Liver (tissue), 9 donors: ENCODE measurements around the gene B4GALNT3. TPM values are rescaled to one million over a fixed set of nuclear protein-coding genes. Genes with fewer than 3 reads are reported as not detected.
A peak's percentile ranks its signal among the peaks of the same experiment; 100 is the strongest.

Source experiments
- DNase-seq: peaks from one replicate; pipeline ENCODE4 v3.0.0-alpha.2; 2017; ENCODE audit warnings: low spot score
- H3K27ac ChIP-seq, 2 donors: one replicate each; pipeline ENCODE4 v1.7.0; 2013; ENCODE audit warnings: inconsistent platforms in 2 of 2, low read length in 2 of 2, control low read depth in 1 of 2, low read depth in 1 of 2, mild to moderate bottlenecking in 1 of 2
- H3K27me3 ChIP-seq, 4 donors: one replicate each; pipeline versions ENCODE4 v1.6.1 to v1.7.0; 2013; ENCODE audit warnings: low read length in 3 of 4, inconsistent platforms in 1 of 4, mild to moderate bottlenecking in 1 of 4, moderate library complexity in 1 of 4; ENCODE audit not compliant: control insufficient read depth in 4 of 4, insufficient read depth in 4 of 4
- H3K36me3 ChIP-seq, 4 donors: one replicate each; pipeline versions ENCODE4 v1.6.1 to v1.7.0; 2013; ENCODE audit warnings: low read length in 3 of 4, mild to moderate bottlenecking in 3 of 4, low read depth in 1 of 4, moderate library complexity in 1 of 4; ENCODE audit not compliant: control insufficient read depth in 4 of 4, insufficient read depth in 3 of 4
- H3K4me1 ChIP-seq, 4 donors: one replicate each; pipeline versions ENCODE4 v1.6.1 to v1.7.0; 2013; ENCODE audit warnings: low read length in 3 of 4, mild to moderate bottlenecking in 3 of 4, moderate library complexity in 1 of 4; ENCODE audit not compliant: control insufficient read depth in 4 of 4, insufficient read depth in 4 of 4
- H3K4me3 ChIP-seq, 3 donors: one replicate each; pipeline versions ENCODE4 v1.6.1 to v1.7.0; 2013; ENCODE audit warnings: low read length in 3 of 3, control low read depth in 1 of 3, low read depth in 1 of 3, mild to moderate bottlenecking in 1 of 3
- H3K9ac ChIP-seq, 2 donors: one replicate each; pipeline ENCODE4 v1.7.0; 2013; ENCODE audit warnings: low read length in 2 of 2, mild to moderate bottlenecking in 2 of 2, moderate library complexity in 2 of 2, control low read depth in 1 of 2, low read depth in 1 of 2
- H3K9me3 ChIP-seq, 4 donors: one replicate each; pipeline versions ENCODE4 v1.6.1 to v1.7.0; 2013; ENCODE audit warnings: low read length in 3 of 4; ENCODE audit not compliant: control insufficient read depth in 4 of 4
- FOXA1 ChIP-seq: IDR thresholded peaks from 2 replicates; pipeline ENCODE4 v1.6.1; 2016; ENCODE audit warnings: antibody characterized with exemption
- GABPA ChIP-seq, 2 donors: IDR thresholded peaks in 1 of 2; conservative IDR thresholded peaks in 1 of 2; 2 replicates each; pipeline ENCODE4 v1.6.1; 2016; ENCODE audit warnings: antibody characterized with exemption in 2 of 2, mild to moderate bottlenecking in 1 of 2, moderate library complexity in 1 of 2
- HNF4A ChIP-seq, 2 donors: conservative IDR thresholded peaks; 2 replicates each; pipeline ENCODE4 v1.6.1; 2016; ENCODE audit warnings: antibody characterized with exemption in 2 of 2, mild to moderate bottlenecking in 2 of 2
- HNF4G ChIP-seq: IDR thresholded peaks from 2 replicates; pipeline ENCODE4 v1.6.1; 2016; ENCODE audit warnings: antibody characterized with exemption
- JUND ChIP-seq, 2 donors: IDR thresholded peaks; 2 replicates each; pipeline ENCODE4 v1.6.1; 2016; ENCODE audit warnings: antibody characterized with exemption in 2 of 2
- MAX ChIP-seq: IDR thresholded peaks from 2 replicates; pipeline ENCODE4 v1.6.1; 2016; ENCODE audit warnings: antibody characterized with exemption
- REST ChIP-seq: IDR thresholded peaks from 2 replicates; pipeline ENCODE4 v1.6.1; 2016; ENCODE audit warnings: antibody characterized with exemption, mild to moderate bottlenecking
- RXRA ChIP-seq, 2 donors: IDR thresholded peaks; 2 replicates each; pipeline ENCODE4 v1.6.1; 2017 to 2018; ENCODE audit warnings: antibody characterized with exemption in 2 of 2, mild to moderate bottlenecking in 1 of 2
- SP1 ChIP-seq: IDR thresholded peaks from 2 replicates; pipeline ENCODE4 v1.6.1; 2018; ENCODE audit warnings: antibody characterized with exemption, mild to moderate bottlenecking
- WGBS: extraction: QIAGEN DNeasy Blood & Tissue Kit; methylation state at CpG from one replicate; pipeline ENCODE4 v1.1.7; 2013; 5-methylcytosine and 5-hydroxymethylcytosine counted together
- polyA plus RNA-seq, 2 donors: library from polyadenylated mRNA; stranded (reverse) in 1 of 2; unstranded in 1 of 2; fragments of 200-250 nt in 1 of 2; fragments of >200 nt in 1 of 2; fragmentation: Nextera tagmentation in 1 of 2; extraction: Ambion mirVana in 1 of 2; gene quantifications; one replicate each; pipeline versions ENCODE4 v1.2.1 to v1.2.3, GENCODE V29; 2013 to 2015
- total RNA-seq, 2 donors: library from RNA; depleted of rRNA; stranded (reverse); fragments of >200 nt; gene quantifications; one replicate each; pipeline ENCODE4 v1.2.3, GENCODE V29; 2014
- donor health status: healthy.
- donor health status: healthy.
- donor health status: healthy.
- donor health status: healthy.
- donor health status: healthy.

The B4GALNT3 gene
- total and polyA plus RNA-seq, 4 donors = 0.09 to 0.25 (median 0.14) TPM; not detected in 1

DNA sequence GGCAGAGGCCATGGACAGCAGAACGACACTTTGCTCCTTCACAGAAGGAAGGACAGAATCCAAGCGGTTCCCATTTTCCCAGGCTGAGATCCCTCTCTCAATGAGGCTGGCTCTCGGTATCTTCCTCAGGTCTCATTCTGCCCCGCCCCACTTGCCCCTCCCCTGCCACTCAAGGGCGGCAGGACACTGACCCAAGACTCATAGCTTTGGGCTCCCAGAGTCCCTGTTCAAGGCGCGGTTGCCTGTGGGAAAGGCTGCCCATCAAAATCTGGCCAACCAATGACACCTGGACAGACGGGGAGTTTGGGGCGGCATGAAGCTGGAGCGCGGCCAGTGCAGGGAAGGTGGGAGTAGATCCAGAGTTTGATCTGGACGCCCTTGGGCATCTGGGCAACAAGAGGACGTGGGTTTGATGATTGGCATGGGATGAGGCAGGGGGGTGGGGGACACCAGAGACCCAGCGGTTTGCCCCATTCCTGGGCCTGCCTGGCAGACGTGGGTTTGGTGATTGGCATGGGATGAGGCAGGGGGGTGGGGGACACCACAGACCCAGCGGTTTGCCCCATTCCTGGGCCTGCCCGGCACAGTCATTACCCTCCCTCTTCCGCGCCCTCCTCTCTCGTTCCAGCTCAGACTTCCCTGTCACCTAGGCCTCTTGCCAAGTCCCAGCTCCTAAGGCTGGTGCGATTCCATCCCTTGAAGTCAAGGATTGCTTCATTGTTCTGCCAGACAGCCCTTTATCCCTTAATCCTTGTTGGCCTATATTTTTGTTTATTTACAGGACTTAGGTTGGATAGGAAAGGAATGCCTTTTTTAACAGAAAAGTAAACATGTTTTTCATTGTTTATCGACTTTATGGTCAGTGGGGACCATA, 111.4 kb downstream of the B4GALNT3 start:
- no peak for DNase-seq
- no peak overlapping the region for H3K9ac ChIP-seq

GRCh38 chr12:571795-572531, 112.2 kb downstream of the B4GALNT3 start:
- Histone ChIP-seq H3K4me3 (no peak overlapping the region), H3K9ac (no peak overlapping the region), H3K27ac (peak overlapping the region; percentile 78 to 81), H3K36me3 (no peaks in the 10 kb centered on the region), H3K27me3 (no peaks in the 10 kb centered on the region), H3K4me1 (peaks cover 13 to 36% (median 24%) of the 10 kb centered on the region in 4 donors), H3K9me3 (no peaks in the 10 kb centered on the region)
- no peak for DNase-seq
- TF ChIP-seq REST = no peak
- WGBS = 78% methylated on average over 19 of the region's 19 CpGs

More for the DNA sequence above, 111.4 kb downstream of the B4GALNT3 start:
- Histone ChIP-seq H3K27ac (peak overlapping the region; percentile 78 to 81), H3K9me3 (no peaks in the 10 kb centered on the region), H3K27me3 (no peaks in the 10 kb centered on the region), H3K36me3 (no peaks in the 10 kb centered on the region), H3K4me3 (peak overlapping the region; percentile 54 to 72 (median 57)), H3K4me1 (peaks cover 8 to 29% (median 17%) of the 10 kb centered on the region in 4 donors)
- TF ChIP-seq JUND (IDR thresholded peaks at IDR 0.05) (no peak), RXRA (IDR thresholded peaks at IDR 0.05) (peak in 1 of 2 donors; percentile 38), MAX (no peak), HNF4A (conservative IDR thresholded peaks at IDR 0.05) (peak; percentile 8 to 32), REST (no peak), HNF4G (no peak), FOXA1 (no peak), SP1 (no peak), GABPA (IDR thresholded peaks at IDR 0.05 in 1 of 2, conservative IDR thresholded peaks at IDR 0.05 in 1 of 2) (no peak)
- 37% methylated on average over 22 of the region's 22 CpGs for whole genome bisulfite sequencing
